ENCODE data around the gene HEPACAM.

Gene HEPACAM

DNA sequence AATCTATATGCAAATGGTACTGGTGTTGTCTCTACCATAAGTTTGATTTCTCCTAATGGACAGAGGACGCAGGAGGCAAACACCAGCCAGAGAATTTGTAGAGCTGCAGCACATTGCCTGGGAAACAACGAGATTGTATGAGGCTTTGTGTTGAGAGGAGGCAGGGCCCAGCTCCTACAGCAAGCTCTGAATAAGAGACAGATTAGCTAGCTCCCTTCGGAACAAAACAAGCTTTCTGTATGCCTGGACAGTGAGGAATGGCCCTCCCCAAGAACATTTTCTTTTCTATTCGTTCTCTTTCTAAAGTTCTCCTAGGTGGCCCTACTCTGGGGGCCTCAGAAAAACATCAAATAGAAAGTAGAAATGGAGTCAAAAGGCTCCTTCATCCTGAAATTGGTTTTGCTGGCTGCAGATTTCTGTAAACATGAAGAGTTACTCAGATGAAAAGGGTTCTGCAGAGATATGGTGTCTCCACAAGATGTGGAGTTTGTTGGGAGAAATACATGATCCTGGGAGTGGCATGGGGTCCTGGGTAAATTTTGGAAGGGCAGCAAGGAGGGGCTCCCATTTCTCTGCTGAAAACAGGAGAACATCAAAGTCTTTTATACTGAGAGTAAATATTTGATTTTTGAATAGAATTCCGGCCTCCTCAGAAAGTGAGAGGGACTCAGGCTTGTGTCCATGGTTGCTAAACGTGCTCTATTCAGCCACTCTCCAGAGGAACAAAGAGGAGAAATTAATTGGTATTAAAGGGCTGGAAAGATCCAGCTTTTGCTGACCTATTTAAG, 6.8 kb upstream of the HEPACAM start:
- no peak for DNase-seq

DNA sequence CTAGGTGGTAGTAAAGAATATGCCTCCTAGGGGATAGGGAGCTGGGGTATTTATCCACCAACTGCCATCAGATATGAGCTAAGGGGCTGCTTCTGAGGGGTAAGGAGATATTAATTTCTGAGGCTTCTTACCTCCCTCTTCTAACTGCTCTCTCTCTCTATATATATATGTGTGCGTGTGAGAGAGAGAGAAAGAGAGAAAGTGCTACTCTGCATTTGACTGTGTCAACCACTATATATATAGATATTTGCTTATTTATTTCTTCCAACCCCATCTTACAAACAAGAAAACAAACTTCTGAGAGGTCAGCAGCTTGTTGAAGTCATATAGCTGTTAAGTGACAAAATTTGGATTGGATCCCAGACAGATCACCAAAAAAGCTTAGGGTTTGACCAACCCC, 5.9 kb upstream of the HEPACAM start:
- no peak for DNase-seq

DNA sequence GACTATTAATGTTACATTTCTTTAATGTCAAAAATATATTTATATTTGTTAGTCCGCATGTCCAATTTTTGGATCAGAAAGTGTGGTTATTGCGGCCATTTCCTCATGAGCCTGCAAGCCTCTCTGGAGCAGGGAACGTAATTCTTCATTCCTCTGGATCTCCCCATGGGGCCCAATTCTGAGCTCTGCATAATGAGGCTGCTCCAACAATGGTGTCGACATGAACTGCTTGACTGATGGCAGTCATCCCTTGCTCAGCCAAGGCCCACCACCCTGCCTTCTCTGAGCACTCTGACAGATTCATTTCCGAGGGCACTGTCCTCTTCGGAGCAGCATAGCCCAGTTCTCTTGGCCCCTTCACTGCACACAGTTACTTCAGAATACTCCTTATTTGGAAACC, 3.1 kb upstream of the HEPACAM start:
- no peak for DNase-seq

DNA sequence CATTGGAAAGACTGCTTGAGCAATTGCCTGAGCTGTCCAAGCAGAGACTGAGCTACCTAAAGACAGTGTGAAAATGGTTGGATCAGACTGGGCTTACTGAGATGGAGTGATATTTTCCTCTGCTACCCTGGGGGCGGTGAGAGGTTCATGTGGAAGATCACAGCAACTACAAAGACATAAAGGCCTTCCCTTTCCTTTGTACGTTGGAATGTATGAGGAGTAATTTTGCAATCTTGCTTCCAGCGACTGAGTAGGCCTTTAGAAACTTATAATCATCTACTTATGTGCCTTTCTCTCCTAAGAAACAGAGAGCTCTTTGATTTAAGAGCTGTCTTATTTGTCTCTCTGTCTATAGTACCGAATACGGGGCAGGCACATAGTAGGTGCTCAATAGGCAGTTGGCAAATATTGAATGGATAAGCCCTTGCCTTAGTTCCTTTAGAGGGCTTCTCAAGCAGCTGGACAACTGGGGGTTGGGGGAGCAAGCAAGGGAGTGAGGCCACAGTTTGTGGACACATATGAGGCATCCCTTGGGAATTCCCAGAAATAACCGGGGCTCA, 2.4 kb upstream of the HEPACAM start:
- no peak for DNase-seq

DNA sequence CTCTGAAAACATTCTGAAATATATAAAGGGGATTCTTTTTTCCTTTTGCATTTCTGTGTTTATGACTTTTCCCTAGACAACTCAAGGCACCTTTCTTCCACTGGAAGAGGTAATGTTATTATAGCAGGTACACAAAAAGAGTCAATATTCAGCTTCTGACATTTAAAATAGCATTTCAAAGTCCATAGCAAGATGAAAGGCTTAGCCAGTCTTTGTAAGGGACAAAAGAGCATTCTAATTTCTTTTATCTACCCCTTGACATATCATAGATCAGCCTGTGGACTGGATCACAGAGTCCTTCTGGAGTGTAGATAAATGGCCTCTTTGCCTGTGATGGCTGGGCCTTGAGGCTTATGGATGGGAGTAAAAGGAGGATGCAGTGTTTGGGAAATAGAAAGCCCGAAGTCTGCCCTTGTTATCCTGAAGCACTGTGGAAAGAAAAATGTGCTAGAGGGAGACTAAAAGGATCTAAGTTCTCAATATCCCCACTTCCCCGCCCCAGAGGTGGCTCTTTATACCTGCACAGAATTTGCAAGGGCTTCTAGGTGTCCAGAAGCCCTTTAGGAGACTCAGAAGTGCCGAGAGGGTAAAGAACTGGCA, 1.6 kb upstream of the HEPACAM start:
- DNase-seq = no peak

DNA sequence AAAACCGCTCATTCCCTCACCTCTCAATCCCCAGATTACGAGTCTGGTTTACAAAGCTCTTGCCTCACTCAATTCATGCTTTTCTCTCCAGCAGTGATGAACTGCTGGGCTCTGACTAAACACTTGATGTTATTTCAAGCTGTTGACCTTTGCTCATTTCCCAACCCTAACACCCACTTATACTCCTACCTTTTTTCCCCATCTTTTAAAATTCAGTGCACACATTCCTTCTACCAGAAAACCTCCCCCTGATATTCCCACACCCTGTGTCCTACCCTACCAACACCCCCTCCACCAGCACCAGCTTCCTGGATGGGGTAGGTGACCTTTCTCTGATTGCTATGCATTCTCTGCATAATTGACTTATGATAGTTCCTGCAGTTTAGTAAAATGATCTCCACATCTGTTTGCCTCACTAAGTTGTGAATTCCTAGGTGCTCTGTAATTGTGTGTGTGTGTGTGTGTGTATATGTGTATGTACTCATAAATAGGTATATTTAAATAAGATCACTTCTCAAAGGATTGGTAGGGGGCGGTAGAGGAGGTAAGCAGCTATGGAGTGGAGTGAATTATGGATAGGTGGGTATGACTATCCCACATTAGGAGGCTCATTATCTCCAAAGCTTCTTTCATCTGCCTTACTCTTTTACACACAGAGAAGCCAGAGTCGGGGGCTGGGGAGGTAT, 842 bp downstream of the HEPACAM start:
- no peak for DNase-seq

DNA sequence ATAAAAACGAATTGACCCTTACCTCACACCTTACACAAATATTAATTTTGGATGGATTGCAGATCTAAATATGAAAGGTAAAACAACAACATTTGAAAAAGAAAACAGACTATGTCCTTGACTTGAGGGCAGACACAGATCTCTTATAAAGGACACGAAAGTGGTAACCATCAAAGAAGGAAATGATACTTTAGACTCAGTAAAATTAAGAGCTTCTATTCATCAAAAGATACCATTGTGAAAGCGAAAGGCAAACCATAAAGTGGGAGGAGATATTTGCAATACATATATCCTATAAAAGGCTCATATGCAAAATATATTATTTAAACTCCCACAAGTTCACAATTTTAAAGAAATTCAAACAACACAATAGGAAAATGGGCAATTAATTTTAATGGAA, 5.0 kb downstream of the HEPACAM start:
- no peak for DNase-seq

DNA sequence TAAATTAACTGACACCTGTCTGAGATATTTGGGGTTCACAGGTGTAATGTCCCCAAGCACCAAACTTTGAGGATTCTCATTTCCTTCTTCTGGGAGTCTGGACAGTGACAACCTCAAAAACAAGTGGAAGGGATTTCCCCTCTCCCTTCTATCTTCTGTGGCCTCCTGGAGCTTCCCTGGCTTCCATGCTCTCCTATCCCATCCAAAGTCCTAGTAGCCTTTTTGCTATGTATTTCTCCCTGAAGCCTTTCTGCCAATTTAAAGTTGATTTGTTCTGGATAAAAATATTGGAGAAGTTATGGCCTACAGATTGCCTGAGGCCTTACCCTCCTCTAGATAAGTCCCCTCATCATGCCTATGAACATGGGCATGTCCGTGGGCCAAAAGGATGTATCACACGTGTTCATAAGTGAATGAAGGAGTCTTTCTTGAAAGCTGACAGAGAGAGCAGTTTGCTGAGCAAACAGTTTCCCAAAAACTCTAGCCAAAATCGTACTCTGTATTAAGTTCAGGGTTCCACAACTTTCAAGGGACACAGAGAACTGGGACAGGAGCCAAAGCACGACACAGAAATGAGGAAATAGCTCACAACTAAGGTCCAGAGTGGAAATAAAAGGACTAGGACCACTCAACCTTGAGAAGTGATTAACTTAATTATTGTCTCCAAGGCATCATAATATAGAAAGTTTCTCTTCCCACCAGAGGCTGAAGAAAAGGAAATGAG, 6.7 kb downstream of the HEPACAM start:
- no peak for DNase-seq

DNA sequence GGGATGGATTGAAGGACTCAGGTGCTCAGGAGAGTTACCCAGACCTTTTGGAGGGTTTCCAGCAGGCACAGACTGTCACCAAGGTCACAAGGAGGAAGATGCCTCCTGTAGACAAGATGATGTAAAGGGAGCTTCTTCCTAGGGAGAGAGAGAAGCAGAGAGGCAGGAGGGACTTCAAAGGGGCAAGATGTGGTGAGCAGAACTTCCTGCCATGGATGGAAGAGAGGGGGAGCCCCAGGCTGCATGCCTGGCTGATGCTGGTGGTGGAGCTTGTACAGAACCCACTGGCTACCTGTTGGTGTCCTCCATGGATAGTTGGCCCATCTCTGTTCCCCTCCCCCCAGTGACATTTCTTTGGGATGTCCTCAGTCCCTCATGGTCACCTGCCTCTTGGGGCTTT, 12.6 kb downstream of the HEPACAM start:
- DNase-seq = no peak

DNA sequence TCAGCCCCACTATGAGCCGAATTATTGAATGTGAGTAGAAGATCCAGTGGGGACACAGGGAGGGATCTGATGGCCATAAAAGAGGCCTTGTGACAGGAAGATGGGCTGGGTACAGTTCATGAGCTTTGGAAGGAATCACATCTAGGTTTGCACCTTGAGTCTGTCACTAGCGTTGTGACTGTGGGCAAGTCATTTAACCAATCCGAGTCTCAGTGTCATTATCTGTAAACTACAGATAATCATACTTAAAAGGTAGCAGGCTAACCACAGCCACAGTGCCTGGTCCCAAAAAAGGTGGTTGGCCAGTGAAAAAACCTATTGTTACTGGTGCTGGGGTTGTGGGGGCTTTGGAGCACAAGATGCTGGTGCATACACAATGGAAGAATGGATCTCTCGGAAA, 13.0 kb downstream of the HEPACAM start:
- no peak for DNase-seq

DNA sequence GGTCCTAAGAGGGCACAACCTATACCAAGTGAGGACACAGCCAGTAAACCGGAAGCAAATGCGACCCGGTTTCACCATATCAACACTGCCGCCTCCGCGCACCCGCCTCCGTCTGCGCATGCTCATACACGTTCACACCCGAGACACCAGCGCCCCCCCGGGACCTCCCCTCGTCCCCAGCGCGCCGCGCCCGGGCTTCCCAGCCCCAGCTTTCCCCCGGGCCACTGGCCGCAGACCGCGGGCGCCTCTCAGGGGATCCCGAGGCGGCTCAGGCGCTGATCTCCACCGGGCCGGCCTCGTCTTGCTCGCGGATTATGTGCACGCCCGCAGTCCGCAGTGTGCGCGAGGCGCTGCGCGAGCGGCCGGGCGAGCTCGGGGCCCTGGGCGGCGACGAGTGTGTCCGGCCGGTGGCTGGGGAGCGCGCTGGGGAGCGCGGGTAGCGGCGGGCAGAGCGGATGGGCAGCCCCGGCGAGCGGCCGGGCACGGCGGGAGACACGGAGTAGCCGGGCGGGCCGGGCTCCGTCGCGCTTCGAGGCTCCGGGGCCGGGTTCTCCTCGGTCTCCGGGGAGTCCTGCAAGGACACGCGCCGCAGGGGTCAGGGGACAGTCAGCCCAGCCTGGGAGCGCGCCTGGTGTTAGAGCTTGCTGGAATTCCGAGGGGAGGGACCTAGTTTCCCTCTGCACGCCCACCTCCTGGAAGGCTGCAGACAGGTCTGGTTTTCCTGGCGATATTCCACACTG, 14.8 kb downstream of the HEPACAM start:
- DNase-seq = peak; percentile 78 to 82

DNA sequence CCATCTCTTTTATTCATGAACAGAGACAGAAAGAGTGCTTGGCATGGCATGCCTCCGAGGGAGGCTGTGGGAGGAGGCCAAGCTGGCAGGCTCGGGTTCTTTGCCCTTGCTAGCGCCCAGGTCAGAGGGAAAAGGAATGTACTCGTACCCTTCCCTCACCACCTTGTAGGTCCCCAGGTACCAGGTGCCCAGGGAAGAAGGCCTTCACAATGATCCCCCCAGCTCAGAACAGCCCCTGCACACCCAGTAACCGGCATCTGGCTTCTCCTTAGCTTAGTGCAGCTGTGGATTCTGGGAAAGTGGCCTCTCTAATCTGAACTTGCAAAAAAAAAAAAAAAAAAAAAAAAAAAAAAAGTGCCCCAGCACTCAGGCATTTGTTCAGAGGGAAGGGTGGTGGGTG, 15.5 kb downstream of the HEPACAM start:
- no peak for DNase-seq

DNA sequence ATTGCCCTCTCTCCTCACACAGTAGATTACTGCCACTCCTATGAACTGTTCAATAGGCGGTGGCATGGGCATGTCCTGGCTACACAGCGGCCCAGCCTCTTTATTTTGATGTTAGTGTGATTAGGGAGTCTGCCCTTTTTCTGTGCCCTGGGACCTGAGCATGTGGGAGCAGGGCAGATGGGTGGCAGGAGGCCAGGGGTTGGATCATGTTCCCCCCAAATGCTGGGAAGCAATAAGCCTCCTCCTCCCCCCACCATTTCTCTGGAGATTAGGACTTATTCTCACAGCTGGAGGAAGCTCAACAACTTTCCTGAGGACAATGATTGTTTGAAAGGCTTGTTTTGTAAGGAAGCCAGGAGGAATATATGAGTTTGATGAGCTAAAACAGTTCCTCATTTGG, 15.9 kb downstream of the HEPACAM start:
- no peak for DNase-seq

DNA sequence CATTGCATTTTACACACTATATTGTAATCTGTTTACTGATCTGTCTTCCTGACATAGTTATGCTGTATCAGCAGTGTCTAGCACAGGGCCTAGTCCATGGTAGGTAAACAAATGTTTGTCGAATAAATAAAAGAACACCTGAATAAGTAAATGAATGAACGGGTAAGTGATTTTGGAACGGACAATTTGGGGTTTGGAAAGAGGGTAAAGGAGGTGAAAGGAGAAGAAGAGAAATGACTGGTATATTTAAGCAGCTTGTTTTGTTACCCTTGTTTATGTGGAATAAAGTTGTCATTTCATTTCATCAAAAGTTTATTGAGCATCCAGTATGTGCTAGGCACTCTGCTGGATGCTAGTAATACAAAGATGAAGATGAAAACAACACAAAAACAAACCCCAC, 16.9 kb downstream of the HEPACAM start, which contains the start of gene HEPN1:
HEPN1 (plus strand) TSS at position 301 of the 400 bp plus-strand sequence.
- DNase-seq = no peak

DNA sequence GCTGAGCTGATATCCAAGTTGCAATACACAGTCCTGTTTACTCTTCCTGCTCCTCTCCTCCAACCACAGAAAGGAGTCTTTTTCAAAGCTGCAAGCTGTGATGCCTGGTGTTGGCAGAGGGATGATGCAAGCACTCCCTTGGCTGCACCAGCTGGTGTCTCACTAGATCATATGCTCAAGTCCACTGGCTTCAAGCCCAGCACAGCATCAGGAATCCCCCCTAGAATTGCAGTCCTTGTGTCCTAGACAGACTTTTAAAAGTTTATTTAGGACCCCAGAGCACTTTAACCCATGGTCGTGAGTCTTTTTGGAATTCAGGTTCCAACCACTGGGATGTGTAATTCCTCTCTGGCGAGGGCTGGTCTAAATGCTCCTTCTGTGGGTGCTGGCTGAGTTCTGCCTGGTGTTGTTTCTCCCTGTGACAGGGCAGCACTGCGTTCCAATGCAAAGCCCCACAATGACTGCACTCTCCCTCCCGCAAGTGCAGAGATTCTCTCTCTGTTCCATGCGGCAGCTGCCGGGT, 18.7 kb downstream of the HEPACAM start:
- no peak for DNase-seq

DNA sequence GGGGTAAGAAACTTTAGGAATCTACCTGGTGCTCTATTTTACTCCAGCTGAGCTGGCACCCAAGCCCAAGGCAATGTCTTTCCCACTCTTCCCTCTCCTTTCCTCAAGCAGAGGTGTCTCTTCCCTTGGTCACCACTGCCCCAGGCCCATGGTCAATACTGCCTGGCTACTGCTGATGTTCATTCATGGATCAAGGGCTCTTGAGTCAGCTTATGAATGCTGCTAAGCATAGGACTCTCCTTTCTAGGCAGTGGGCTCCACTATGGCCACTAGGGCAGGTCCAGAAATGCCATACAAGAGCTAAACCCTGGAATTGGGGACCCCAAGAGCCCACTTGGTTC, 19.5 kb downstream of the HEPACAM start:
- DNase-seq = no peak

DNA sequence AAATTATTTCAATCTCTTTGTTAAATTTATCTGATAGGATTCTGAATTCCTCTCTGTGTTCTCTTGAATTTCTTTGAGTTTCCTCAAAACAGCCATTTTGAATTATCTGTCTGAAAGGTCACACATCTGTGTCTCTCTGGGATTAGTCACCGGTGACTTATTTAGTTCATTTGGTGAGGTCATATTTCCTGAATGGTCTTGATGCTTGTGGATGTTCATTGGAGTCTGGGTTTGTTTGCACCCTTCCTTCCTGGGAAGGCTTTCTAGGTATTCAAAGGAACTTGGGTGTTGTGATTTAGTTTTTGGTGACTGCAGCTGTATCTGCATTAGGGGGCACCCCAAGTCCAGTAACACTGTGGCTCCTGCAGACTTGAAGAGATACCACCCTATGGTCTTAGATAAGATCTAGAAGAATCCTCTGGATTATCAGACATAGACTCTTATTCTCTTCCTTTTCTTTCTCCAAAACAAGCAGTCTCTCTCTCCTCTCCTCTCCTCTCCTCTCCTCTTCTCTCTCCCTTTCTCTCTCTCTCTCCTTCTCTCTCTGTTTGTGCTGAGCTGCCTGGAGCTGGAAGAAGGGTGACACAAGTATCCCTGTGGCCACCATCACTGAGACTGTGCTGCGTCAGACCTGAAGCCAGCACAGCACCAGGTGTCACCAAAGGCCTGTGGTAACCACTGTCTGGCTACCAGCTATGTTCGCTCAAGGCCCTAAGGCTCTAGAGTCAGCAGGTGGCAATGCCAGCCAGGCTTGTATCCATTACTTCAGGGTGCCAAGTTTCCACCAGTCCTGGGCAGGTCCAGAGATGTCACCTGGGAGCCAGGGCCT, 20.1 kb downstream of the HEPACAM start:
- no peak for DNase-seq

DNA sequence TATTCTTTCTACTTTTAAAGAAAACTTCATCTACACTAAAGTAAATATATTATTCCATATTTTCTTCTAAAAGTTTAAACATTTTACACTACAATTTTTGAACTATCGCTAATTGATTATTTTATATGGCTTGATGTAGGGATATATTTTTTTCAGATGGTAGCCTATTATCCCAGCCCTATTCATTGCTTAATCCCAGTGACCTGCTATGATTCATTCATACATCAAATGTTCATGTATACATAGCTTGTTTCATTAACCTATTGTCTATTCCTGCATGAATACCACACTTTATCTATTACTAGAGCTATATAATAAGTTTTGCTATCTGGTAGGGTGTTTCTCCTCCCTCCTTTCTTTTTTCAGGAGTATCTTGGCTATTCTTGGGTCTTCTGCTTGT, 33.2 kb downstream of the HEPACAM start:
- DNase-seq = no peak

DNA sequence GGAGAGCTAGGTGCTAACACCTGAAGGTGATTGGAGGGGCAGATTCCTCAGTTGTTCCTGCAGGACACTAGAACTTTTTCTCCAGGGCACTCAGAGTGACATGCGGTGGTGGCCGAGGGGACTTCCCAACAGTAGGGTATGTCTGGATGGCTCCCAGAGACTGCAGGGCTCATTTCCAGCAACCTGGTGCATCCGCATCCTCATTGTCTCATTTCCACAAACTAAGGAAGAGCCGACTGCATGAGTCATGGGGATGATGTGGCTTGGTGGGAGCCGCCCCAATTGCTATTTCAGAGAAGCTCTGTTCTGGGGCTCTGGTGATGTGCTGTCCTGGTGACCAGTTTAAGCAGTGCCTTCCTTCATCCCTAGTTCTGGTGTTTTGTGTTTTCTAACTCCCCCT, 35.4 kb downstream of the HEPACAM start:
- no peak for DNase-seq

DNA sequence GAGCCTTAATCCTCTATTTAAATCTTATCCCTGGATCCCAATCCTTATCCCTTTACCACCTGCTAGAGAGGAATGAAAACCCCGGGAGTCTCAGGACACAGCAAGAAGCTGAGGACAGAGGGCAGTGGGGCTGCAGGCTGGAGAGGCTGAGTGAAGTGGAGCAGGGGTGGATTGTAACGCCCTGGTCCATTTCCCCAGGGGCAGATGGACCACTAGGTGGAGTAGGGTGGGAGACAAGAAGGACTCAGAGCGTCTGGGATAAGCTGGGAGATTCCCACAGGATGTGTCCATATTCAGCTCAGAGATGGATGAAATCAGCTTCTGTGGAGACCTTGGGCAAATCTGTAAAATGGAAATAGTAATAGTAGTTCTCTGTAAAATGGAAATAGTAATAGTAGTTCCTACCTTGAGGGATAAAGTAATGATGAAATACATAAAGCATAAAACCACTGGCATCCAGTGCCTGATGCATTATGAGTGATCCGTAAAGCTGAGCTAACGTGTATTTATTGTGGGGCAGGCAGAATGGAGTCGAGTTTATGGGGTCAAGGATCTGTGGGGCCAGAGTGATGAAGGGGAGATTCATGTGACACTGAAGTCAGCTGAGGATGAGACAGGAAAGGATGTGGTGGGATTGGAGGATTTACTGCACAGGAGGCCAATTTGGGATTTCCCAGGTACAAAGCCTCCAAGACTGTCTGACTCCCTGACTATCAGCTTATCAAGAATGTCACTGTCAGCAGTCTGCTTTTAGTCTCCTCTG, 36.3 kb downstream of the HEPACAM start:
- no peak for DNase-seq

DNA sequence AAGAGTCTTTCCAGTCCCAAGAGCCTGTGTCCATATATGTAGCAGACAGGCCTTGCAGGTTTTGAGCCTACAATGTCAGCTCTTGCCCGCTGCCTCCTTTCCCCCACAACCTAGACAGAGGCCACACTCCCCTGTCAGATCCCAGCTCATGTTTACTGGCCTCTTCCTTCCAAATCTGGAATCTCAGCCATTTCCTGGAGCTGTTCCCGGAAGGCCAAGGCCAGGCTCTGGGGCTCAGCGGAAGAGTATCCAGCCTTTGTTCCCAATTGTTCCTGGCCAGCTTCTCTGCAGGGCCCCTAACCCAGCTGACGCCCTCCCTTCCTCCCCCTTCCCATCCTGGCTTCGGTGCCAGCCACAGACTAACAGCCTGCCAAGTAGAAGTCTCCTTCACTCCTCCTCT, 37.1 kb downstream of the HEPACAM start:
- no peak for DNase-seq

Measured in stimulated activated CD4-positive, alpha-beta T cell treated with anti-CD3 and anti-CD28 coated beads, Interleukin-4, amount 100 ng/mL, for 4 hours (primary cell).